HG02588 (cell line): ENCODE measurements around the gene PRICKLE1.

Source experiments
- ATAC-seq: cut with Tn5 transposase; IDR thresholded peaks from one replicate; pipeline ENCODE4 v1.9.1; 2021; ENCODE audit warnings: mild to moderate bottlenecking, moderate library complexity; ENCODE audit not compliant: unreplicated experiment

PRICKLE1 gene

GRCh38 chr12:42588524-42589464 is 752 bp downstream of the PRICKLE1 start:
- ATAC-seq, result peak; percentile 16

- no peak for ATAC-seq
These were observed 1.7 kb downstream of the PRICKLE1 start for GRCh38 chr12:42587601-42588523.

GRCh38 chr12:42586268-42586667 is 3.3 kb downstream of the PRICKLE1 start:
- ATAC-seq, result no peak

- ATAC-seq, result no peak
These were observed 3.7 kb downstream of the PRICKLE1 start for GRCh38 chr12:42585841-42586216.

GRCh38 chr12:42585154-42585840 is 4.2 kb downstream of the PRICKLE1 start:
- no peak for ATAC-seq

- no peak for ATAC-seq
These were observed 4.9 kb downstream of the PRICKLE1 start for GRCh38 chr12:42584651-42585111.

- no peak for ATAC-seq
These were observed 6.5 kb downstream of the PRICKLE1 start for GRCh38 chr12:42583016-42583415.

GRCh38 chr12:42582498-42582897 is 7.0 kb downstream of the PRICKLE1 start:
- no peak for ATAC-seq

GRCh38 chr12:42582050-42582449 is 7.5 kb downstream of the PRICKLE1 start:
- no peak for ATAC-seq

- no peak for ATAC-seq
These were observed 13.2 kb downstream of the PRICKLE1 start for GRCh38 chr12:42576374-42576773.

GRCh38 chr12:42575717-42576116 is 13.8 kb downstream of the PRICKLE1 start:
- ATAC-seq, result no peak

- ATAC-seq, result no peak
These were observed 14.7 kb downstream of the PRICKLE1 start for GRCh38 chr12:42574851-42575266.

- no peak for ATAC-seq
These were observed 18.1 kb downstream of the PRICKLE1 start for GRCh38 chr12:42571327-42572009.

- ATAC-seq, result no peak
These were observed 19.5 kb downstream of the PRICKLE1 start for GRCh38 chr12:42570076-42570475.

- ATAC-seq, result no peak
These were observed 20.3 kb downstream of the PRICKLE1 start for GRCh38 chr12:42568952-42569915.

GRCh38 chr12:42565633-42566032 is 23.9 kb downstream of the PRICKLE1 start:
- ATAC-seq, result no peak

GRCh38 chr12:42564996-42565395 is 24.6 kb downstream of the PRICKLE1 start:
- ATAC-seq, result no peak

- no peak for ATAC-seq
These were observed 25.0 kb downstream of the PRICKLE1 start for GRCh38 chr12:42564556-42564955.

- ATAC-seq, result no peak
These were observed 28.6 kb downstream of the PRICKLE1 start for GRCh38 chr12:42560977-42561376.
